Hepatocyte (in vitro differentiated cells): ENCODE measurements around the gene UBXN11. TPM values are rescaled to one million over a fixed set of nuclear protein-coding genes. Genes with fewer than 3 reads are reported as not detected.
A peak's percentile ranks its signal among the peaks of the same experiment; 100 is the strongest.

Source experiments
- DNase-seq: peaks from one replicate; pipeline ENCODE4 v3.0.0-alpha.2; 2016; ENCODE audit warnings: low spot score
- H2AFZ ChIP-seq: fragments of 200-600 bp; sonication (generic); 2 replicates; pipeline ENCODE4 v1.6.0; 2016; ENCODE audit warnings: antibody characterized with exemption, mild to moderate bottlenecking
- H3K27ac ChIP-seq: fragments of 200-600 bp; sonication (generic); 2 replicates; pipeline ENCODE4 v1.5.1; 2016; ENCODE audit warnings: mild to moderate bottlenecking
- H3K27me3 ChIP-seq: fragments of 200-600 bp; sonication (generic); 2 replicates; pipeline ENCODE4 v1.6.1; 2016
- H3K36me3 ChIP-seq: fragments of 200-600 bp; sonication (generic); replicated peaks from 2 replicates; pipeline ENCODE4 v1.5.1; 2016; ENCODE audit warnings: low read depth; ENCODE audit not compliant: insufficient read depth
- H3K4me1 ChIP-seq: fragments of 200-600 bp; sonication (generic); 2 replicates; pipeline ENCODE4 v1.5.1; 2016; ENCODE audit warnings: mild to moderate bottlenecking, moderate library complexity; ENCODE audit not compliant: insufficient read depth
- H3K4me2 ChIP-seq: fragments of 200-600 bp; sonication (generic); 2 replicates; pipeline ENCODE4 v1.6.0; 2016
- H3K4me3 ChIP-seq: fragments of 200-600 bp; sonication (generic); 2 replicates; pipeline ENCODE4 v1.5.1; 2016; ENCODE audit warnings: mild to moderate bottlenecking
- H3K79me2 ChIP-seq: fragments of 200-600 bp; sonication (generic); 2 replicates; pipeline ENCODE4 v1.6.0; 2017; ENCODE audit warnings: mild to moderate bottlenecking
- H3K9me2 ChIP-seq: fragments of 200-600 bp; sonication (generic); replicated peaks from 2 replicates; pipeline ENCODE4 v1.6.0; 2017; ENCODE audit warnings: mild to moderate bottlenecking; ENCODE audit not compliant: insufficient read depth
- H3K9me3 ChIP-seq: fragments of 200-600 bp; sonication (generic); 2 replicates; pipeline ENCODE4 v1.5.1; 2016; ENCODE audit warnings: low read depth, mild to moderate bottlenecking
- H4K20me1 ChIP-seq: fragments of 200-600 bp; sonication (generic); 2 replicates; pipeline ENCODE4 v1.6.0; 2016; ENCODE audit warnings: mild to moderate bottlenecking; ENCODE audit not compliant: insufficient read depth, poor library complexity, severe bottlenecking
- EZH2 ChIP-seq: fragments of 200-600 bp; sonication (generic); IDR thresholded peaks from 2 replicates; pipeline ENCODE4 v1.6.1; 2016; ENCODE audit warnings: antibody characterized with exemption, mild to moderate bottlenecking, borderline replicate concordance
- EZH2phosphoT487 ChIP-seq: fragments of 200-600 bp; sonication (generic); IDR thresholded peaks from one replicate; pipeline ENCODE4 v1.6.1; 2018; ENCODE audit warnings: antibody characterized with exemption, mild to moderate bottlenecking, low read depth, moderate library complexity; ENCODE audit not compliant: unreplicated experiment, severe bottlenecking
- WGBS: methylation state at CpG from one replicate; pipeline ENCODE4 v1.1.6; 2016; ENCODE audit warnings: low lambda C conversion rate; ENCODE audit errors: missing lambda C conversion rate; 5-methylcytosine and 5-hydroxymethylcytosine counted together
- polyA plus RNA-seq: library from polyadenylated mRNA; unstranded; fragments of >200 nt; fragmentation: Nextera tagmentation; extraction: Ambion mirVana; gene quantifications from 2 replicates; pipeline ENCODE4 v1.2.1, GENCODE V29; 2016
- total RNA-seq: library from RNA; depleted of rRNA; stranded (reverse); fragments of >200 nt; gene quantifications from 2 replicates; pipeline ENCODE4 v1.2.3, GENCODE V29; 2014
- TF ChIP-seq, protein P1 (sequence below): fragments of 200-600 bp; sonication (generic); IDR thresholded peaks from 2 replicates; pipeline ENCODE4 v1.5.1; 2016; ENCODE audit warnings: antibody characterized with exemption, mild to moderate bottlenecking; ENCODE audit not compliant: poor library complexity

The UBXN11 gene
- total and polyA plus RNA-seq, 2 experiments from 2014 or later: 3.1 to 17.1 TPM

DNA sequence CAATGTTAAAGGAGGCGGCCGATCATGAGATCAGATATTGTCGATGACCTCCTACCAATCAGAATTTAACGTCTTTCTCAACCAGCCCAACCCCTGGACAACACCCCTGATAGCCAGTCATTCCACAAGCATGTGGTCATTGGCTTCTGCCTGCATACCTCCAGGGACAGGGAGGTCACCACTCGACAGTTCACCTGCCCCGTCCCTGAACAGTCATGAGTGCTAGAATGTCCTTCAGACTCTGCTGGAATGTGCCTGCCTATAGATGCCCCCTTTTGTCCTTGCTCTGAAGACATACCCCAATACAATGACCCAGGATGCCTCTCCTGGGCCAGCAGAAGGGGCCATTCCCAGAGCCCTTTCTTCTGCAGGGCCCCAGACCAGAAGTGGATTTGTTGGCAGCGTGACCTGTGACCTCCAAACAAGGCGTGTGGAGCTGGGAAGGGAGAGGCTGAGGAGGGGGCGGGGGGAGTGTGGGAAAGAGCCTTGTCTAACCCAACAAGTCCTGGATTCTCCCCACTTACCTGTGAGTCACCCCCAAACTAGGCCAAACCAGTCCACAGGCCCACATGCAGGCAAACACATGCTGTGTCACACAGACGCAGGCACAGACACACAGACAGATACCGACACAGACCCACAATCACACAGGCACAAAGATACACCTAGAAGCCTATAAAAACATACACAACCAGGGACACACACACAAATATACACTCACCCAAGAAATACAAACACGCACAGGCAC is 45.3 kb upstream of the UBXN11 start:
- Histone ChIP-seq H3K4me2 (peak overlapping the region; percentile 70), H2AFZ (no peak overlapping the region), H3K4me1 (peaks cover 39% of the 10 kb centered on the region)

DNA sequence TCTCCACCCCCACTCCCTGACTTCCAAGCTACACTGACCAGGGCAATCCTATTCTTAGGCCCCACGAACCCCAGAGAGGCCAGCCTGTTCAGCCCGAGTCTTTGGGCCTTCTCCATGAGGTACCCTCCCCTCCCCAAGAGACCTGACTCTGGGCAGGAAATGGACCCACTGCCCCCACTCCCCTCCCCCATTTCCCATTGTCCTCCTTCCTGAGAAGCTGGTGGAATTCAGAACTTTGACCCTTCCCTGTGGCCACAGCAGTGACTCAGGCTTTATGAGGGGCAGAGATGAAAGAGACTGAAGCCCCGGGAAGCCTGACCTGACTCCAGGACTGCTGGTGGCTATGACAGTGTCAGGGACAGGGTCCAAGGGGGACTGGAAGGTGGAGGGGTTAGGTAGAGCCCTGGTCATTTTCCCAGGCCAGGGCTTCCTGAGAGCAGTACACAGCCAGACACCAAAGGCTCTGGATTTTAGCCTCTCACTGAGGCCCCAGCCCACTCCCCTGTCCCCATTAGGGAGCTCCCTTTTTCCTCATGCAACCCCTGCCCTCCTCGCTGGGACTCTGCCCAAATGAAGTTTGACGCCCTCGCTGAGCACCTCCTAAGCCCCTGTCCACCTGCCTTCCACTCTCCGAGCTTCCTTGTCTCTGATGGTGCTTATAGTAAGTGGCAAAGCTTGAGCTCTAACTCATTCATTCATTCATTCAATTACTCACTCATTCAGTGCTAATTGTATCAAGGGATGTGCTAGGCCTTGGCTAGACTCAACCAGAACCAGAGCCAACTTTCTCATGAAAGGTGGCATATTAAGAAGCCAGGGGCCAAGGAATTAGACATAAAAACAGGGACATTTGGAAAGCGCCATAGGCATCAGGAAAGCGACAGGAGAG is 44.5 kb upstream of the UBXN11 start:
- Histone ChIP-seq H3K27me3 (no peaks in the 10 kb centered on the region), H3K4me2 (peak overlapping the region; percentile 60), H3K9me2 (no peaks in the 10 kb centered on the region), H2AFZ (no peak overlapping the region), H3K9me3 (no peaks in the 10 kb centered on the region), H3K36me3 (no peaks in the 10 kb centered on the region), H3K4me3 (no peak overlapping the region), H3K27ac (peak overlapping the region; percentile 100), H3K79me2 (peaks cover 11% of the 10 kb centered on the region), H4K20me1 (no peaks in the 10 kb centered on the region), H3K4me1 (peaks cover 39% of the 10 kb centered on the region)
- WGBS: 63% methylated on average over 9 of the region's 9 CpGs
- TF ChIP-seq EZH2phosphoT487 (no peak), EZH2 (no peak)
- TF ChIP-seq, protein P1, sequence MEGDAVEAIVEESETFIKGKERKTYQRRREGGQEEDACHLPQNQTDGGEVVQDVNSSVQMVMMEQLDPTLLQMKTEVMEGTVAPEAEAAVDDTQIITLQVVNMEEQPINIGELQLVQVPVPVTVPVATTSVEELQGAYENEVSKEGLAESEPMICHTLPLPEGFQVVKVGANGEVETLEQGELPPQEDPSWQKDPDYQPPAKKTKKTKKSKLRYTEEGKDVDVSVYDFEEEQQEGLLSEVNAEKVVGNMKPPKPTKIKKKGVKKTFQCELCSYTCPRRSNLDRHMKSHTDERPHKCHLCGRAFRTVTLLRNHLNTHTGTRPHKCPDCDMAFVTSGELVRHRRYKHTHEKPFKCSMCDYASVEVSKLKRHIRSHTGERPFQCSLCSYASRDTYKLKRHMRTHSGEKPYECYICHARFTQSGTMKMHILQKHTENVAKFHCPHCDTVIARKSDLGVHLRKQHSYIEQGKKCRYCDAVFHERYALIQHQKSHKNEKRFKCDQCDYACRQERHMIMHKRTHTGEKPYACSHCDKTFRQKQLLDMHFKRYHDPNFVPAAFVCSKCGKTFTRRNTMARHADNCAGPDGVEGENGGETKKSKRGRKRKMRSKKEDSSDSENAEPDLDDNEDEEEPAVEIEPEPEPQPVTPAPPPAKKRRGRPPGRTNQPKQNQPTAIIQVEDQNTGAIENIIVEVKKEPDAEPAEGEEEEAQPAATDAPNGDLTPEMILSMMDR: no peak
- peak; percentile 84 for DNase-seq

More for the DNA sequence above, 45.3 kb upstream of the UBXN11 start:
- Histone ChIP-seq H4K20me1 (no peaks in the 10 kb centered on the region), H3K27ac (peak overlapping the region; percentile 100), H3K9me3 (no peaks in the 10 kb centered on the region), H3K79me2 (peaks cover 11% of the 10 kb centered on the region), H3K9me2 (no peaks in the 10 kb centered on the region), H3K27me3 (no peaks in the 10 kb centered on the region), H3K4me3 (no peak overlapping the region), H3K36me3 (no peaks in the 10 kb centered on the region)
- WGBS: 60% methylated on average over 12 of the region's 12 CpGs
- no peak for TF ChIP-seq EZH2phosphoT487
- TF ChIP-seq EZH2: no peak
- TF ChIP-seq, protein P1: no peak
- DNase-seq: peak; percentile 78

DNA sequence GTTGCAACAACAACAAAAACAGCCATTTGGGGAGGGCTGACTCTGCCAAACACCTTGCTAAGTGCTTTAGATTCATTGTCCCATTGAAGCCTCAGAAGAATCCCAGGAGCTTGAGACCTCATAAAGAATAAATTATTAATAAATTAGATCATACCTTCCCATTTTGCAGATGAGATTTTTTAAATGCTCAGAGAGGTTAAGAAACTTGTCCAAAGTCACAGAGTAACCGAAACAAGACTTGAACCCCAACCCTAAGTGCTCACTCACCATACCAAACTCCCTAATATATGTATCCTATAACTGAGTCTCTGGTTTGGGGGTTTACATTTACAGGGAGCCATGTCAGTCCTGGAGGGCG is 43.9 kb upstream of the UBXN11 start:
- DNase-seq: no peak
- H3K27ac ChIP-seq: peak overlapping the region; percentile 100
- WGBS: 63% methylated on average over 2 of the region's 2 CpGs
- no peaks in the 10 kb centered on the region for H3K9me3 ChIP-seq
- H3K79me2 ChIP-seq: peaks cover 11% of the 10 kb centered on the region
- no peaks in the 10 kb centered on the region for H3K9me2 ChIP-seq
- no peak overlapping the region for H2AFZ ChIP-seq
- H3K4me2 ChIP-seq: peak overlapping the region; percentile 60
- no peaks in the 10 kb centered on the region for H3K36me3 ChIP-seq
- H3K4me3 ChIP-seq: no peak overlapping the region
- H3K4me1 ChIP-seq: peaks cover 39% of the 10 kb centered on the region
- TF ChIP-seq EZH2 (no peak), EZH2phosphoT487 (no peak)
- TF ChIP-seq, protein P1: no peak
- H4K20me1 ChIP-seq: no peaks in the 10 kb centered on the region
- H3K27me3 ChIP-seq: no peaks in the 10 kb centered on the region
